Colon (tissue), 2 donors: ENCODE results near the gene LRRC3B.

Experiments used
- FAIRE-seq: peaks from 2 replicates; lab custom pipeline; 2012; peaks lifted over from hg19 to GRCh38; lab: Jason Lieb, UNC
- donor health status: control.
- donor health status: control.

The LRRC3B gene

DNA sequence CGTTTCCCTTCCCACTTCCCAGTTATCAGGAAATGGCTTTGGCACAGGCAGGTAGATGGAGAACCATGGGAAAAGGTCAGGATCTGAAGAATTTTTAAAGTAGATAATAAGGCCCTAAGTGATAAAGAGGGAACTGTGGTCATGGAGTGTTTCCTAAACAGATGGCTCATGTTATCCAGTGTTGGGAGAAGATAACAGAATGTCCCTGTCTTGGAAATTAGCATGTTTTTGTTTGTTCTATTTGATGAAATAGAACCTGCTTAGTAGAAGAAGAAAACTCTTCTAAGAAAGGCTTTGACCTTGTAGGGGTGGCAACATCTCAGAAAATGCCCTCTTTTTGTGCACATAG, 8.8 kb downstream of the LRRC3B start:
- no peak for FAIRE-seq

DNA sequence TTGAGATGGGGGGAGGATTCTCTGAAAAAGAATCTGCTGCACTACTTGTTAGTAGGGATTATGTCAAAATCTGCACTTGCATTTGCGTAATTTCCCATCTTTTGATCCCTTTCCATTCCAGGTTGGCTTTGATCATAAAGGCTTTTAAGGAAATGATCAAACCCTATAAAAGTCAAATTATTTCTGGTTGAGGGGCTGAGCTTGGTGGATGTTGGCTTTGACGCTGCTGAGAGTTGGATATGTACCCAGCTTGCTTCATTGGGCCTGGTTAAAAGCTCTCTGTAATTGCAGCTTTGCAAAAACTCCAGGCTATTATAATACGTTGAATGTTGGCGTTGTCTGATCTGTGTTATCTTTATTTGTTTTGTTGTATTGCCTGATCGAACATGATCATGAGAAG, 12.0 kb downstream of the LRRC3B start:
- FAIRE-seq: no peak

DNA sequence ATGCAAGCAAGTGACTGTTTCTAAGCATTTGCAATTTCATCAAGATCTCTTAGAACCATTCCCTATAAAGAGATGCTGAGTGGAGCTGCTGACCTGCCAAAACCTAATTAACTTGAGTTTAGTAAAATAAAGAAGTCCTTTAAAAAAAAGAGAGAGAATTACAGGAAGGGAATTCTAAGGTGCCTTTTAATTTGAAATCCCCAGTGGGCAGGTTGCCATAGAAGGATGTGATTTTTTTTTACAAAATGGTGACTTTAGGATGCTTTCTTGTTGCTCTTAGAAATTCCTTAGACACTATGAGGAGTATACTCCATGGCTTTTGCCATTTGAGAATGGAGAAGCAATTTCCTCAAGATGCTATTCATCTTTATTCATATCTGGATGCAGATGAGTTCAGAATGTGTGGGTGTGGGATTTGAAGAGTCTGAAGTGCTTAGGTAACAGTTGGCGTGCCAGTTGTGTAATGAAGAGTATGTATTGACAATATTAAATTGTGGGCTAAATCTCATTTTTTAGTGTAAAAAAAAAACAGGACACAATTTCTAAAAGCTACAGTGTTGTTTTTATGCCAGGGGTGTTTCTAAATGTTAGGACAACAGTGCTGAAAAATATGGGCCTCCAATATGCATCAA, 13.6 kb downstream of the LRRC3B start:
- no peak for FAIRE-seq

DNA sequence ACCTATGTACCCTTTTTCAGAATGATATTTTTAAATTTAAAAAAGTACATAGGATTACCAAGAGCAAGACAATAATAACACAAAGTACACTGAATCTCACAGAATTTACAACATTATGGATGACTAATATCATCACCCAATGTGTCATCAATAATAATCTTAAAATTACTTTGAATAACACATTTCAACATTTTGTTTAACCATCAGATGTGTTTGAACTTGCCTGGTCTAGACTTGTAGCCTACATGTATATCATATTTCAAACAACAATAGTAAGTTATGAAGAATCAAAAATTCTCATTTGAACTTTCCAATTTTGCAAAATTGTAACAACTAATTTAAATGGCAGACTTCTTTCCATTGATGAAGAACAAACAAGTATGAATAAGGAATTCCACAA, 15.1 kb downstream of the LRRC3B start:
- FAIRE-seq: no peak

- FAIRE-seq: no peak
Observed at GRCh38 chr3:26638113-26638512, 15.5 kb downstream of the LRRC3B start.

- no peak for FAIRE-seq
Observed at GRCh38 chr3:26639339-26639738, 16.8 kb downstream of the LRRC3B start.

DNA sequence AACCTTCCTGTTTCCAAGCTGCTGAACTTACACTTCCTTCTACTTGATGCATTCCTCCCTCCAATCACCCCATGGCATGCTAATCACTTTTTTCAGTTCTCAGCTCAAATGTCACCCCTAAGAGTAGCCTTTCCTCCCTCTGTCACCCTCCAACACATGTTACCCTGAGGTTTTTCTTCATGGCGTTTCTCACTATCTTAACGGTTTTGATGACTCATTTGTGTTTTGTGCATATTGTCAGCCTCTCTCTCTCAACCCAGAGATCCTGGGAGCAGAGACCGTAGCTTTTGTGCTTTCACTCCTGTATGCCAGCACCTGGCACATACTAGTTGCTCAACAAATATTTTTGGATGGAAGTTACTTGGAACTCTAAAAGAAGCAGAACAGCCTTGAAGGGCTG, 24.5 kb downstream of the LRRC3B start:
- no peak for FAIRE-seq

- no peak for FAIRE-seq
Observed at GRCh38 chr3:26648461-26648860, 25.9 kb downstream of the LRRC3B start.

DNA sequence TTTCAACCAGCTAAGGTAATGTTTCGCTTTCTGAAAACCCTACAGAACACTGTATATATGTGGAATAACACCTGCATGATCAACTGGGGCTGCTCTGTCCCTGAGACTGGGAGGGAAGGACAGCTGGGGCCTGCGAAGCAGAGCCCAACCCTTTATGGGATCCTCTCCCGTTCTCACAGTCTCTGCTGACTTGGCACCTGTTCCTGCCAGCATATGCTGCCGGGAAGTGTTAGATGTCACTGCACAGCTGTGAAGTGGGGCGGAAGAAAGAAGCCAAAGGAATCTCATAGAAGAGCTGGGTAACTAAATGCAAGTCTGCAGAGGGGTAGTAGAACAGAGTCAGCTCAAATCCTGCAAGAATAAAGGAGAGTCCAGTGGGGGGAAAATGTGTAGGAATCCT, 29.6 kb downstream of the LRRC3B start:
- FAIRE-seq: no peak

GRCh38 chr3:26653811-26654425, 31.3 kb downstream of the LRRC3B start:
- FAIRE-seq: no peak

DNA sequence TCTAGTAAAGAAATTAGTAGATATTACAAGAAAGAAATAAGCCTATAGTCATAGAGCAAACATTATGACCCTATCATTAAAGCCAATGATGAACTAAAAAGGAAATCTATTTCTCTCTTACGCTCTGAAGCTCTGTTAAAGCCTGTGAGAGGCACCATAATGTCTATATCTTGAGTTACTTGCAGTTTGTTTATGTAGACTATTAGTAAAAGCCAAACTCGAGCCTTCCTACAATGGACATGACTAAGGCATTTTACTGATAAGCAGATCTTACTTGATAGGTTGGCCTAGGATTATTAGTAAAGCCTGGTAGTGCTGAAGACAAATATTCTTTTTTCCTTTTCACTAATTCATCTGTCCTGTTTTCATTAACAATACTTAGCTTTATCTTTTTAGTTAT, 32.7 kb downstream of the LRRC3B start:
- FAIRE-seq: no peak

GRCh38 chr3:26657348-26657976, 34.9 kb downstream of the LRRC3B start:
- no peak for FAIRE-seq

- FAIRE-seq: no peak
Observed at GRCh38 chr3:26668171-26668570, 45.6 kb downstream of the LRRC3B start.

- FAIRE-seq: no peak
Observed at GRCh38 chr3:26668696-26669095, 46.1 kb downstream of the LRRC3B start.

DNA sequence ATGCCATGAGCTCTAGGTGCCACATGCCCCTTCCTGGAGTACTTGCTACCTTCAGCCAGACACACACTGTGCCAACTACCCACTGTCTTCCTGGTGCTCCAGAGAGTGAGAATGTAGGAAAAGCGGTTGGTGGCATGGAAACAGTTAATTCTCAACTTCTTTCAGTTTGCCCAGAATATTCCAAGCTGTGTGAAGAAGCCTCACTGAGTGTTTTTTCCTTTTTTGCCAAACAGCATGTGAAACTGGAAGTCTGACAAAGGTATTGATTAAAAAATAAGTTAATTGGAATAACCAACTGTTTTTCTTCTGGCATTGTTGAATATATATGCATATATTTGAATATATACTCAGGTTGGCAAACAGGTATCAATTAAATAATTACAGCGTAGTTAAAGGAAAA, 52.8 kb downstream of the LRRC3B start:
- no peak for FAIRE-seq

- FAIRE-seq: no peak
Observed at GRCh38 chr3:26681632-26682031, 59.1 kb downstream of the LRRC3B start.

DNA sequence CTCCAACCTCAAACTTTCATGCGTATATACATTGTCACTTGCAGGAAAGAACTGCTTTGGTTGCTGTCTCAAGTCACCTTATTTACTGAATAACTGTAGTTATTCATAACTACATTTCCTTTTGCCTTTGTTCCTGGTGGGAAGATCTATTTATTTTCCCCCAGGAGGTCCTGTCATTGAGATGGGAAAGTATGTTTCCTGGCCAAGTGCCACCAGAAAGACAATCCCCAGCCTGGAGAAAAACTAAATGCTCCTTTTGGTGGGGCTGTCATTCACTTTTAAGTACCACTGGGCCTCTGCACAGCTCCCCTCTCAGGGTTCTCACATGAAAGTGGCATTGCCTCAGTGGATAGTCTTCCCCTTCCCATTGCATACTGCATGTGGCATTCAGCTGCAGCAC, 59.8 kb downstream of the LRRC3B start:
- no peak for FAIRE-seq

DNA sequence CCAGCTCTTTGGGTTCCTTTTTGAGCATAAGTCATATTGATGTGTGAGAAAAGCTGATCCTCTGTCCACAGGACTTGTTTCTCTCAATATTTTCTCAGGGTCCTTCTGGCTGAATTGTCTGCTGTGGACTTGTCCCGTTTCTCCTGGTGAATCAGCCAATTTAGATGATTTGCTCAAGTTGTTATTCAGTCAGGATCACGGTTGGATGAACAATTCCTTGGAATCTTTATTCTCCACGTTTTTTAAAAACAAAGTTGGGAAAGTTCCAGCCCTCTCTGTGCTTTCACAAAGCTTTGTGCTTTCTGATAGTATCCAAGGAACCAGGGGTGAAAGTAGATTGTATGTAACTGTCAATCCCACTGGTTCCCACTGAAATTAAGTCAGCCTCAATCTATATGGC, 61.3 kb downstream of the LRRC3B start:
- no peak for FAIRE-seq

- FAIRE-seq: no peak
Observed at GRCh38 chr3:26687466-26687865, 64.9 kb downstream of the LRRC3B start.

DNA sequence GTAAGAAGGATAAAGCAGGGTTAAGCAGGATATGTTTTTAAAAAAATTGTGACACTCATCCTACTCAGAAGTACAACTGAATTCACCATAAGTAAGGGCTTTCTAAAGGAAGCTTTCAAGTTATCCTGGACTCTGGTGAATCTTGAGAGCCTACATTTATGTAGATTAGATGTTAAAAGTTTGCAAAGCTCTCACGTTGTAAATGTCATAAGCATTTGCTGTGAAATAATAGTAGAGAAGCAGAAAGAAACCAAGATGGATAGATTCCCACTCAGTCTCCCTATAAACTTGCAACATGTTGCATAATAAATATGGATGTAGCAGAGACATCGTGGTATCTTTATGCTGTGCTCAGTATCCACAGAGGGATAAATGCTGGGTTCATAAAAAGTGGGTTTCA, 77.0 kb downstream of the LRRC3B start:
- FAIRE-seq: no peak

DNA sequence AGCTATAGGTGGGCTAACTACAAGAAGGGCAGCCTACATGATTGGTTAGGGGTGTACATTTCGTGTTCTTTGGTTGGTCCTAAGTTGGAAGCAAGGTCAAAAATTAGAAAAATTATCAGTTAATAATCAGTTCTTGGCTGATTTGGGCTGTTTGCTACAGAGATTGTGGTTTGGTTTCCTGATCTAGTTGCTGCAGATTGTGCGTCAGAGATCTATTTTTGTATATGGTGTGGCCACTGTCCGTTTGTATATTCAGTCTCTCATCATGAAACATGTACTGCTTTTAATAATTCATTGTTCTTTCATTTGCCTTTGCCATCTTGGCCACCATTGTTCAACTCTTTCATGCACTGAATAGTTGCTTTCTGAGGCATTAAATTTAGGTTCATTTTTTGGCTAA, 80.9 kb downstream of the LRRC3B start:
- FAIRE-seq: no peak

- no peak for FAIRE-seq
Observed at GRCh38 chr3:26704736-26705135, 82.2 kb downstream of the LRRC3B start.

DNA sequence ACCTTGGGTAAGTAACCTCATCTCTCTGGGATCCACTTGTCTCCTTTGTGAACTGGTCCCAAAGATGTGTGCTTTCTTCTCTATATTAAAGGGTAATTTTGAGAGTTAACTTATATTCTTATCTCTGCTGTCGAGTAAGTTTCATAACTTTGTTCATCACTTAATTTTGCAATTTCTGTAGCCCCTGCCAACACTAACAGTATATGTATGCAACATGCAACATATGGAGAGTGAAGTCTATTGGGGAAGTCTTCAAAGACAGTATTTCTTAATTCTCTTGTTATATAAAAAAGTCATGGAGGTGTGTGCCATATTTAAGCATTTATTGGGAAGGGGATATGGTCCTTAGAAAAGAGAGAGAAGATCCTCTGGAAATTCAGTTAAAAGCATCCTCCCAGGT, 85.9 kb downstream of the LRRC3B start:
- FAIRE-seq: no peak
